OCI-LY7 (cell line): ENCODE data around the gene RAB21. TPM values are rescaled to one million over a fixed set of nuclear protein-coding genes. Genes with fewer than 3 reads are reported as not detected.

ENCODE experiments used
- BruUV-seq: library from RNA; stranded (reverse); fragments of 400-500 nt; replicated peaks from 2 replicates; lab custom pipeline; 2021; lab: Mats Ljungman, UMichigan
- CTCF ChIA-PET: fragments of 300-600 bp; sonication (Branson Sonifier 250); formaldehyde crosslinking; loops from one replicate; lab custom pipeline; 2022; ENCODE audit warnings: antibody characterized with exemption; ENCODE audit not compliant: unreplicated experiment; lab: Charles Lee
- POLR2A ChIA-PET: fragments of 300-600 bp; sonication (Branson Sonifier 250); formaldehyde crosslinking; loops from one replicate; lab custom pipeline; 2022; ENCODE audit warnings: antibody characterized with exemption; lab: Charles Lee
- DNase-seq: peaks from one replicate; pipeline ENCODE4 v3.0.0-alpha.2; 2015; ENCODE audit warnings: low spot score
- H2AFZ ChIP-seq: fragments of 200-600 bp; sonication (generic), shearing (Covaris generic); 2 replicates; pipeline ENCODE4 v1.6.1; 2014; ENCODE audit warnings: mild to moderate bottlenecking, antibody characterized with exemption, low read length, moderate library complexity
- H3K27ac ChIP-seq: fragments of 200-600 bp; sonication (generic); 2 replicates; pipeline ENCODE4 v1.5.1; 2014; ENCODE audit warnings: mixed run types, low read depth, mild to moderate bottlenecking, moderate library complexity, low read length, inconsistent platforms; ENCODE audit not compliant: poor library complexity, severe bottlenecking
- H3K36me3 ChIP-seq: fragments of 200-600 bp; sonication (generic); 2 replicates; pipeline ENCODE4 v1.6.1; 2014; ENCODE audit warnings: mild to moderate bottlenecking, antibody characterized with exemption, low read length, moderate library complexity, mixed read lengths; ENCODE audit not compliant: insufficient read depth
- H3K4me1 ChIP-seq: fragments of 200-600 bp; sonication (generic); 2 replicates; pipeline ENCODE4 v1.5.1; 2014; ENCODE audit warnings: mild to moderate bottlenecking, low read length; ENCODE audit not compliant: insufficient read depth, poor library complexity, severe bottlenecking
- H3K4me2 ChIP-seq: fragments of 200-600 bp; sonication (generic); 2 replicates; pipeline ENCODE4 v1.6.1; 2014; ENCODE audit warnings: mild to moderate bottlenecking, low read length
- H3K4me3 ChIP-seq: fragments of 200-600 bp; sonication (generic); 2 replicates; pipeline ENCODE4 v1.5.1; 2014; ENCODE audit warnings: mild to moderate bottlenecking, low read depth, low read length; ENCODE audit not compliant: poor library complexity, severe bottlenecking
- H3K79me2 ChIP-seq: fragments of 200-600 bp; sonication (generic); 2 replicates; pipeline ENCODE4 v1.6.1; 2016; ENCODE audit warnings: low read depth, mild to moderate bottlenecking, low read length, moderate library complexity, mixed read lengths; ENCODE audit not compliant: insufficient read depth
- H3K9me2 ChIP-seq: fragments of 200-600 bp; sonication (generic); 2 replicates; pipeline ENCODE4 v1.6.1; 2016; ENCODE audit warnings: mild to moderate bottlenecking, low read length, mixed read lengths; ENCODE audit not compliant: insufficient read depth
- H3K9me3 ChIP-seq: fragments of 200-600 bp; sonication (generic); 2 replicates; pipeline ENCODE4 v1.6.1; 2014; ENCODE audit warnings: mild to moderate bottlenecking, mixed run types, low read length, mixed read lengths
- H4K20me1 ChIP-seq: fragments of 200-600 bp; sonication (generic); 2 replicates; pipeline ENCODE4 v1.6.1; 2014; ENCODE audit warnings: mild to moderate bottlenecking, antibody characterized with exemption, low read length, moderate library complexity, mixed read lengths; ENCODE audit not compliant: insufficient read depth
- EZH2phosphoT487 ChIP-seq: fragments of 200-600 bp; sonication (generic); IDR thresholded peaks from 2 replicates; pipeline ENCODE4 v1.6.1; 2018; ENCODE audit warnings: low read depth, borderline replicate concordance, mild to moderate bottlenecking, mixed run types, antibody characterized with exemption, low read length, moderate library complexity, mixed read lengths
- intact Hi-C: fragments of 100-400 bp; cut with micrococcal nuclease; formaldehyde crosslinking; loops from one replicate; pipeline ENCODE4 v1.10.0; 2022; ENCODE audit not compliant: unreplicated experiment
- total RNA-seq, 2 experiments: library from RNA; depleted of rRNA in 1 of 2; stranded (reverse); fragments of >200 nt in 1 of 2; shearing (Covaris generic) in 1 of 2; gene quantifications; 2 replicates each; pipeline ENCODE4 v1.2.3, GENCODE V29; 2014 to 2022
- TF ChIP-seq, protein P1 (sequence below): fragments of 200-600 bp; sonication (generic); conservative IDR thresholded peaks from 2 replicates; pipeline ENCODE4 v1.5.1; 2014; ENCODE audit warnings: mild to moderate bottlenecking, antibody characterized with exemption, low read length, moderate library complexity, mixed read lengths

RAB21 gene
- total RNA-seq, 2 experiments from 2014 or later = 18.2 to 46.6 TPM

DNA sequence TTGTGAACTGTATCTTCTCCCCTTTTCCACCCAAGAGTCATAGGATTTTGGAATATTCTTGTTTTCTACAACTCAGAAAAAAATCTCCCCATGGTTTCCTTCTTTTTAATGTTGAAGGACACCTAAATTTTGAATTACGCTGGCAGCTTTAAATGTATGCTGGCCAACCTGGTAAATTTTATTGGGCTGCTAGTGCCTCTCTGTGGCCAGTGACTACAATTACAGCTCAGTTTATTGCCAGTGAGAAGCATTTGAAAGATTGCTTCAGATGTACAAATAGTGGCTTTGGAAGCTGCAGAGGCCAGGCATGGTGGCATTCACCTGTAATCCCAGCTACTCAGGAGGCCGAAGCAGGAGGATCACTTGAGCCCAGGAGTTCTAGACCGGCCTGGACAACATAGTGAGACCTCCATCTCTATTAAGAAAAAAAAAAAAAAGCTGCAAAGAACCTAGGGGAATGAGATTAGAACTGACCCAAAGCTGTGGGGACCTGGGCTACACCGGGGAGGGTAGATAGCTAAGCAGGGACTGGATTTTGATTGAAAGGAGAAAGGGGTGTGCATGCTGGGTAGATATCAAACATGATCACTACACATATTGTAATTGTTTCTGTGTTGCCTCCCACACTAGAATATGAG lies 7.6 kb upstream of the RAB21 start:
- peak; percentile 84 for DNase-seq
- Histone ChIP-seq H3K4me2 (no peak overlapping the region), H3K4me3 (no peak overlapping the region), H3K27ac (no peak overlapping the region), H3K36me3 (no peaks in the 10 kb centered on the region), H3K79me2 (no peaks in the 10 kb centered on the region), H2AFZ (peak overlapping the region; percentile 69; the same call in 1 of the 2 replicates), H3K9me3 (no peaks in the 10 kb centered on the region), H4K20me1 (no peaks in the 10 kb centered on the region), H3K4me1 (peaks cover 5% of the 10 kb centered on the region), H3K9me2 (no peaks in the 10 kb centered on the region)
- CTCF ChIA-PET = interaction anchor here (1.0 to 2.1 kb wide), 4 partner anchors 12 to 110 kb away, joined by 3 to 14 read pairs (median 4); partner anchors contain the start of gene TMEM19
- no TSS peak for BruUV-seq
- TF ChIP-seq, protein P1, sequence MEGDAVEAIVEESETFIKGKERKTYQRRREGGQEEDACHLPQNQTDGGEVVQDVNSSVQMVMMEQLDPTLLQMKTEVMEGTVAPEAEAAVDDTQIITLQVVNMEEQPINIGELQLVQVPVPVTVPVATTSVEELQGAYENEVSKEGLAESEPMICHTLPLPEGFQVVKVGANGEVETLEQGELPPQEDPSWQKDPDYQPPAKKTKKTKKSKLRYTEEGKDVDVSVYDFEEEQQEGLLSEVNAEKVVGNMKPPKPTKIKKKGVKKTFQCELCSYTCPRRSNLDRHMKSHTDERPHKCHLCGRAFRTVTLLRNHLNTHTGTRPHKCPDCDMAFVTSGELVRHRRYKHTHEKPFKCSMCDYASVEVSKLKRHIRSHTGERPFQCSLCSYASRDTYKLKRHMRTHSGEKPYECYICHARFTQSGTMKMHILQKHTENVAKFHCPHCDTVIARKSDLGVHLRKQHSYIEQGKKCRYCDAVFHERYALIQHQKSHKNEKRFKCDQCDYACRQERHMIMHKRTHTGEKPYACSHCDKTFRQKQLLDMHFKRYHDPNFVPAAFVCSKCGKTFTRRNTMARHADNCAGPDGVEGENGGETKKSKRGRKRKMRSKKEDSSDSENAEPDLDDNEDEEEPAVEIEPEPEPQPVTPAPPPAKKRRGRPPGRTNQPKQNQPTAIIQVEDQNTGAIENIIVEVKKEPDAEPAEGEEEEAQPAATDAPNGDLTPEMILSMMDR = peak; percentile 96
- no peak for TF ChIP-seq EZH2phosphoT487
- intact Hi-C loops = loop anchor here (1.0 to 5.0 kb wide), 4 partner anchors 61 to 332 kb away; partner anchors contain the start of gene TMEM19
- POLR2A ChIA-PET = interaction anchor here (0.6 to 6.2 kb wide), 16 partner anchors 9 to 333 kb away, joined by 3 to 57 read pairs (median 4); partner anchors contain the start of genes THAP2, TMEM19 and ZFC3H1

DNA sequence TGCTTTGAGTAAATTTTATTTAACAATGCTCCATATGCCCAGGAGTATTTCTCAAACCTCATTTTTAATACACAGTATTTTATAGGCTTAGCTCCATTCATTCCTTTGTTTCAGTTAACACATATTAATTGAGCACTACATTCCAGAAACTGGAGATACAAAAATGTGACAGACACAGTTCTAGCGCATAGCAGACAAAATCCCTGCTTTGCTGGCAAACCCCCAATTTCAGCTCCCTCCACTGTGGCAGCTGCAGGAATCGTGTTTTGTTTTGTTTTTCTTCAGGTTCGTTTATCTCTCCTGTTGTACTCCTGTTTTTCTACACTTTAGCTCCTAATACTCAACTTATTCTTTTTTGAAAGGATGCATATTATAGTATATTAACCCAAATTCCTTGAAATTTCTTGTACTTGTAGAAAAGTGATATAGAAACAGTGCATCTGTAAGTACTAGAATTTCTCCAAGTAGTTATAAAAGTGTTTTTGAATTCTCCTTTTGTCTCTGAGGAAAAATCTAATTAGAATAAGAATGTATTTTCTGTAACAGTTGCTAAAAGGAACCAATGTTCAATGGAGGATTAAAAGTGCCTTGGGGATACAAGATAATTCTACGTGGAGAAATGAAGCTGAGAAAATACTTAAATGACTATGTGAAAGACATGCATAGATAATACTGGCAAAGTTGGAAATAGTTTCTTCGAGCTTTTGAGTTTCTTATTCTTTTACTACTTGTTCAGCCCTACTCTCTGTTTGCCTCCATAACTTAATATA lies 6.4 kb upstream of the RAB21 start:
- CTCF ChIA-PET = interaction anchor here (0.9 to 2.1 kb wide), 2 partner anchors 11 to 62 kb away, joined by 3 to 14 read pairs; partner anchors contain the start of gene TMEM19
- no TSS peak for BruUV-seq
- Histone ChIP-seq H2AFZ (no peak overlapping the region), H3K9me3 (no peaks in the 10 kb centered on the region), H3K4me1 (peaks cover 5% of the 10 kb centered on the region), H3K27ac (no peak overlapping the region), H3K9me2 (no peaks in the 10 kb centered on the region), H4K20me1 (no peaks in the 10 kb centered on the region), H3K79me2 (no peaks in the 10 kb centered on the region), H3K4me3 (no peak overlapping the region), H3K36me3 (no peaks in the 10 kb centered on the region), H3K4me2 (no peak overlapping the region)
- intact Hi-C loops = loop anchor here (5.0 kb wide), 1 partner anchor 196 kb away; no protein-coding TSS in a partner anchor
- no peak for DNase-seq
- POLR2A ChIA-PET = interaction anchor here (0.6 to 6.2 kb wide), 14 partner anchors 10 to 356 kb away, joined by 3 to 57 read pairs (median 4); partner anchors contain the start of genes THAP2, TMEM19 and ZFC3H1
- TF ChIP-seq EZH2phosphoT487 = no peak
- TF ChIP-seq, protein P1 = no peak
